GM12878 (cell line): ENCODE data around the gene PADI2. TPM values are rescaled to one million over a fixed set of nuclear protein-coding genes. Genes with fewer than 3 reads are reported as not detected.
A peak's percentile ranks its signal among the peaks of the same experiment; 100 is the strongest.

Source experiments
- ATAC-seq: fragments of 200-7000 bp; cut with Tn5 transposase; 3 replicates; pipeline ENCODE4 v1.9.1; 2020; ENCODE audit warnings: mild to moderate bottlenecking, moderate library complexity
- BruUV-seq: library from RNA; stranded (reverse); fragments of 400-500 nt; replicated peaks from 2 replicates; lab custom pipeline; 2021; lab: Mats Ljungman, UMichigan
- CTCF ChIA-PET: fragments of 300-600 bp; sonication (Branson Sonifier 250); formaldehyde crosslinking; extraction: SDS; loops from one replicate; lab custom pipeline; 2021; ENCODE audit warnings: inconsistent platforms; lab: Yijun Ruan, JAX
- POLR2A ChIA-PET: fragments of 350-600 bp; formaldehyde crosslinking; extraction: SDS; loops from one replicate; lab custom pipeline; 2021; ENCODE audit warnings: inconsistent platforms; lab: Charles Lee
- RAD21 ChIA-PET: fragments of 300-600 bp; sonication (Branson Sonifier 250); formaldehyde crosslinking; loops from one replicate; lab custom pipeline; 2023; ENCODE audit warnings: antibody characterized with exemption; ENCODE audit not compliant: unreplicated experiment; lab: Charles Lee
- SMC1A ChIA-PET: fragments of 300-600 bp; sonication (Branson Sonifier 250); formaldehyde crosslinking; loops from one replicate; lab custom pipeline; 2023; ENCODE audit not compliant: unreplicated experiment, uncharacterized antibody; lab: Charles Lee
- DNase-seq: peaks from one replicate; pipeline ENCODE4 v3.0.0-alpha.2; 2011; ENCODE audit warnings: low read depth, low spot score
- FAIRE-seq: peaks from 3 replicates; lab custom pipeline; 2011; peaks lifted over from hg19 to GRCh38; lab: Jason Lieb, UNC
- H2AFZ ChIP-seq: 2 replicates; pipeline ENCODE4 v1.6.0; 2011; ENCODE audit warnings: low read depth, low read length, control low read depth; ENCODE audit not compliant: control insufficient read depth
- H3K27ac ChIP-seq: 2 replicates; pipeline ENCODE4 v1.5.1; 2011; ENCODE audit warnings: control low read depth; ENCODE audit not compliant: control insufficient read depth, insufficient read depth
- H3K27me3 ChIP-seq, 2 experiments: replicated peaks in 1 of 2; 2 replicates each; pipeline versions ENCODE4 v1.6.0 to v1.6.1; 2011; ENCODE audit warnings: low read length in 1 of 2; ENCODE audit not compliant: control insufficient read depth in 2 of 2, insufficient read depth in 2 of 2
- H3K36me3 ChIP-seq, 2 experiments: 2 replicates each; pipeline ENCODE4 v1.5.1; 2011; ENCODE audit warnings: low read length in 1 of 2; ENCODE audit not compliant: control insufficient read depth in 2 of 2, insufficient read depth in 2 of 2
- H3K4me1 ChIP-seq: 2 replicates; pipeline ENCODE4 v1.6.1; 2011; ENCODE audit warnings: mild to moderate bottlenecking, low read length, moderate library complexity, mixed read lengths; ENCODE audit not compliant: control insufficient read depth, insufficient read depth
- H3K4me2 ChIP-seq: 2 replicates; pipeline ENCODE4 v1.6.0; 2011; ENCODE audit warnings: control low read depth; ENCODE audit not compliant: control insufficient read depth, insufficient read depth
- H3K4me3 ChIP-seq: fragments of 200-600 bp; sonication (generic); 2 replicates; pipeline ENCODE4 v1.5.1; 2016
- H3K79me2 ChIP-seq: 2 replicates; pipeline ENCODE4 v1.6.0; 2011; ENCODE audit warnings: low read length; ENCODE audit not compliant: control insufficient read depth, insufficient read depth
- H3K9ac ChIP-seq: 2 replicates; pipeline ENCODE4 v1.8.0; 2011; ENCODE audit warnings: low read length, control low read depth, mixed read lengths; ENCODE audit not compliant: control insufficient read depth, insufficient read depth
- H3K9me3 ChIP-seq: replicated peaks from 3 replicates; pipeline ENCODE4 v1.5.1; 2011; ENCODE audit warnings: mild to moderate bottlenecking, low read length; ENCODE audit not compliant: control insufficient read depth, insufficient read depth
- H4K20me1 ChIP-seq: 2 replicates; pipeline ENCODE4 v1.6.0; 2011; ENCODE audit not compliant: control insufficient read depth, insufficient read depth
- BHLHE40 ChIP-seq, 2 experiments: fragments of 450-650 bp in 1 of 2; IDR thresholded peaks; 2 replicates each; pipeline ENCODE4 v1.6.1; 2011 to 2017; ENCODE audit warnings: low read depth in 2 of 2, borderline replicate concordance in 1 of 2, improper control_type of control experiment in 1 of 2, low read length in 1 of 2, mild to moderate bottlenecking in 1 of 2
- CBX5 ChIP-seq: sonication (generic); IDR thresholded peaks from 2 replicates; pipeline ENCODE4 v1.6.1; 2016; ENCODE audit warnings: low read depth, moderate library complexity, mild to moderate bottlenecking, inconsistent platforms
- IKZF2 ChIP-seq, 2 experiments: fragments of 450-650 bp; IDR thresholded peaks; 2 replicates each; pipeline ENCODE4 v1.6.1; 2017; ENCODE audit warnings: mild to moderate bottlenecking in 2 of 2, moderate library complexity in 2 of 2
- MTA2 ChIP-seq: fragments of 450-650 bp; IDR thresholded peaks from 2 replicates; pipeline ENCODE4 v1.6.1; 2016; ENCODE audit warnings: low read depth, mild to moderate bottlenecking, moderate library complexity
- PRDM15 ChIP-seq: fragments of 450-650 bp; formaldehyde crosslinking; IDR thresholded peaks from 2 replicates; pipeline ENCODE4 v1.4.0; 2020; ENCODE audit warnings: mild to moderate bottlenecking, moderate library complexity
- RAD51 ChIP-seq: fragments of 450-650 bp; IDR thresholded peaks from 2 replicates; pipeline ENCODE4 v1.6.1; 2016; ENCODE audit warnings: moderate library complexity, mild to moderate bottlenecking, inconsistent platforms
- SIX5 ChIP-seq: IDR thresholded peaks from 2 replicates; pipeline ENCODE4 v1.6.1; 2011; ENCODE audit warnings: mild to moderate bottlenecking, low read depth, low read length, moderate library complexity; ENCODE audit not compliant: severe bottlenecking
- USF1 ChIP-seq: IDR thresholded peaks from 2 replicates; pipeline ENCODE4 v1.6.1; 2011; ENCODE audit warnings: borderline replicate concordance, low read depth, mild to moderate bottlenecking, moderate library complexity, mixed read lengths, low read length; ENCODE audit not compliant: insufficient read depth; ENCODE audit errors: extremely low read length
- WGBS: methylation state at CpG from one replicate; pipeline ENCODE4 v1.1.6; 2016; ENCODE audit warnings: low lambda C conversion rate; ENCODE audit not compliant: insufficient replicate concordance, insufficient coverage; ENCODE audit errors: missing lambda C conversion rate; 5-methylcytosine and 5-hydroxymethylcytosine counted together
- in situ Hi-C: fragments of 300-500 bp; cut with MboI; formaldehyde crosslinking; loops from 9 replicates; pipeline ENCODE4 v1.14.3; 2018; ENCODE audit warnings: mixed read lengths
- intact Hi-C: fragments of 100-400 bp; cut with micrococcal nuclease; formaldehyde crosslinking; loops from one replicate; pipeline ENCODE4 v1.14.2; 2022; ENCODE audit not compliant: unreplicated experiment
- polyA plus RNA-seq, 11 experiments: library from polyadenylated mRNA; depleted of rRNA in 4 of 11; unstranded in 6 of 11; stranded (reverse) in 5 of 11; fragments of >200 nt; fragmentation: Nextera tagmentation in 4 of 11; fragmentation: Illumina TruSeq in 1 of 11; extraction: Ambion mirVana in 4 of 11; extraction: Trizol in 1 of 11; gene quantifications; 1 replicate in 1 of 11; 2 replicates in 10 of 11; pipeline versions ENCODE4 v1.2.1 to v1.2.3, GENCODE V29; 2011 to 2016; ENCODE audit warnings: inconsistent platforms in 2 of 11, missing spikeins in 2 of 11, low read depth in 1 of 11
- total RNA-seq, 4 experiments: library from RNA; depleted of rRNA in 3 of 4; stranded (reverse); fragments of >200 nt in 3 of 4; fragmentation: Illumina TruSeq in 1 of 4; extraction: Trizol in 1 of 4; gene quantifications; 2 replicates each; pipeline versions ENCODE4 v1.2.1 to v1.2.3, GENCODE V29; 2013 to 2021
- TF ChIP-seq, protein P1 (sequence below): IDR thresholded peaks from 2 replicates; pipeline ENCODE4 v1.6.1; 2011; ENCODE audit warnings: low read depth, low read length, improper control_type of control experiment, borderline replicate concordance

Gene PADI2
- total and polyA plus RNA-seq, 10 of the 15 experiments (the other 5 are each of a cell fraction or from before 2014, with no cell fraction given) = 0.05 to 3.0 (median 0.10) TPM; not detected in 1

GRCh38 chr1:17080085-17080759 lies 39.0 kb downstream of the PADI2 start:
- WGBS = 49% methylated on average over 8 of the region's 8 CpGs
- Histone ChIP-seq H4K20me1 (no peaks in the 10 kb centered on the region), H3K9ac (no peak overlapping the region), H3K4me1 (peaks cover 14% of the 10 kb centered on the region), H3K27me3 (0 out of 4 replicates have a peak, but pooled peaks cover 0 to 1% of the 10 kb centered on the region in 2 experiments), H3K4me2 (no peak overlapping the region), H3K36me3 (no peaks in the 10 kb centered on the region), H3K9me3 (no peaks in the 10 kb centered on the region; the same call in 2 of the 3 replicates)
- POLR2A ChIA-PET = interaction anchor here (1.1 to 1.6 kb wide), 3 partner anchors 14 to 41 kb away, joined by 3 to 12 read pairs (median 6); no protein-coding TSS in a partner anchor
- RAD21 ChIA-PET = interaction anchor here (0.7 to 2.0 kb wide), 2 partner anchors 20 to 39 kb away, joined by 4 to 8 read pairs; partner anchors contain the start of gene PADI2
- ATAC-seq (no peak), FAIRE-seq (no peak)
- SMC1A ChIA-PET = interaction anchor here (1.0 to 1.7 kb wide), 3 partner anchors 18 to 32 kb away, joined by 3 to 7 read pairs (median 6); no protein-coding TSS in a partner anchor
- in situ Hi-C loops = no loop called here
- TF ChIP-seq USF1 (peak; percentile 56), SIX5 (no peak), PRDM15 (CRISPR knock-in tag) (no peak), MTA2 (no peak), BHLHE40 (IDR thresholded peaks at IDR 0.05; ENCODE audit: borderline replicate concordance in 1 of 2, low read depth in 2 of 2, low read length in 1 of 2) (peak in 1 of 2 experiments; percentile 75; a peak in 2 of 4 replicates), IKZF2 (IDR thresholded peaks at IDR 0.05) (no peak), CBX5 (no peak), RAD51 (peak; percentile 84)
- TF ChIP-seq, protein P1, sequence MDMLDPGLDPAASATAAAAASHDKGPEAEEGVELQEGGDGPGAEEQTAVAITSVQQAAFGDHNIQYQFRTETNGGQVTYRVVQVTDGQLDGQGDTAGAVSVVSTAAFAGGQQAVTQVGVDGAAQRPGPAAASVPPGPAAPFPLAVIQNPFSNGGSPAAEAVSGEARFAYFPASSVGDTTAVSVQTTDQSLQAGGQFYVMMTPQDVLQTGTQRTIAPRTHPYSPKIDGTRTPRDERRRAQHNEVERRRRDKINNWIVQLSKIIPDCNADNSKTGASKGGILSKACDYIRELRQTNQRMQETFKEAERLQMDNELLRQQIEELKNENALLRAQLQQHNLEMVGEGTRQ = no peak; the same call in 1 of the 2 replicates
- TF ChIP-seq, all 136 proteins: peak for 3
- CTCF ChIA-PET = interaction anchor here (0.5 to 1.1 kb wide), 5 partner anchors 15 to 887 kb away, joined by 3 to 4 read pairs (median 3); no protein-coding TSS in a partner anchor
- DNase-seq = no peak
- no peak overlapping the region for H2AFZ ChIP-seq
- BruUV-seq = no TSS peak
- H3K27ac ChIP-seq = no peak overlapping the region
- H3K79me2 ChIP-seq = no peaks in the 10 kb centered on the region
- H3K4me3 ChIP-seq = no peak overlapping the region
- intact Hi-C loops = no loop called here
